Right lobe of liver (tissue), 6 donors: Measurements from ENCODE around the gene ATOH8. TPM values are rescaled to one million over a fixed set of nuclear protein-coding genes. Genes with fewer than 3 reads are reported as not detected.

ENCODE experiments used
- ATAC-seq, 4 donors: fragments of 200-7000 bp; cut with Tn5 transposase; one replicate each; pipeline ENCODE4 v1.9.1; 2020; ENCODE audit warnings: mild to moderate bottlenecking in 4 of 4, moderate library complexity in 4 of 4
- DNase-seq, 3 donors: peaks; one replicate each; pipeline ENCODE4 v3.0.0-alpha.2; 2020
- H3K27ac ChIP-seq, 3 donors: fragments of 200-600 bp; one replicate each; pipeline ENCODE4 v1.8.0; 2022
- H3K27me3 ChIP-seq, 2 donors: fragments of 200-600 bp; one replicate each; pipeline ENCODE4 v1.8.0; 2022
- H3K36me3 ChIP-seq, 4 donors: fragments of 200-600 bp; sonication (generic) in 1 of 4; one replicate each; pipeline versions ENCODE4 v1.5.1 to v1.8.0; 2017 to 2022; ENCODE audit warnings: control low read depth in 1 of 4
- H3K4me1 ChIP-seq, 4 donors: fragments of 200-600 bp; sonication (generic) in 1 of 4; one replicate each; pipeline versions ENCODE4 v1.5.1 to v1.8.0; 2017 to 2022; ENCODE audit warnings: control low read depth in 1 of 4
- H3K4me3 ChIP-seq, 3 donors: fragments of 200-600 bp; one replicate each; pipeline ENCODE4 v1.8.0; 2022
- H3K9me3 ChIP-seq, 4 donors: fragments of 200-600 bp; sonication (generic) in 1 of 4; one replicate each; pipeline versions ENCODE4 v1.5.1 to v1.8.0; 2017 to 2022; ENCODE audit warnings: control low read depth in 1 of 4
- CTCF ChIP-seq, 4 donors: fragments of 200-600 bp in 3 of 4; fragments of 450-650 bp in 1 of 4; IDR thresholded peaks; one replicate each; pipeline versions ENCODE4 v1.5.1 to v1.8.0; 2016 to 2022; ENCODE audit warnings: antibody characterized with exemption in 4 of 4, mild to moderate bottlenecking in 2 of 4
- POLR2A ChIP-seq: fragments of 450-650 bp; IDR thresholded peaks from one replicate; pipeline ENCODE4 v1.6.1; 2017; ENCODE audit warnings: antibody characterized with exemption, mild to moderate bottlenecking
- WGBS: methylation state at CpG from one replicate; pipeline ENCODE4 v1.1.6; 2018; ENCODE audit warnings: low coverage, low lambda C conversion rate; ENCODE audit not compliant: insufficient coverage; ENCODE audit errors: missing lambda C conversion rate; 5-methylcytosine and 5-hydroxymethylcytosine counted together
- intact Hi-C, 2 donors: fragments of 100-400 bp; cut with DNase I; formaldehyde crosslinking; loops; one replicate each; pipeline versions ENCODE4 v1.11.2 to v1.14.1; 2022
- total RNA-seq, 6 experiments: library from RNA; depleted of rRNA in 2 of 6; stranded (reverse); fragments of >200 nt in 2 of 6; fragmentation: NEBNext Ultra II Directional in 3 of 6; extraction: Animal tissue kit (Norgen Biotek cat#: 25700) in 3 of 6; gene quantifications; one replicate each; pipeline versions ENCODE4 v1.1.0 to v1.2.4, GENCODE V29; 2016 to 2023
- donor health status: DM: no; HTN: yes; CAD: no.
- donor health status: DM: no; HTN: no; CAD: no.
- donor health status: DM: no; HTN: no; CAD: no.
- donor health status: DM: no; HTN: yes; CAD: no.
- donor health status: DM: no; HTN: yes; CAD: no.

The ATOH8 gene
- total RNA-seq, 6 experiments from 2014 or later: 5.3 to 78.0 (median 46.2) TPM

GRCh38 chr2:85797921-85798320 lies 44.1 kb downstream of the ATOH8 start:
- no peak for TF ChIP-seq POLR2A
- peak; percentile 56 to 63 (median 58) for TF ChIP-seq CTCF (IDR thresholded peaks at IDR 0.05)
- Histone ChIP-seq H3K9me3 (no peaks in the 10 kb centered on the region), H3K4me3 (no peak overlapping the region), H3K36me3 (no peaks in the 10 kb centered on the region), H3K27me3 (no peaks in the 10 kb centered on the region), H3K4me1 (peaks cover 0 to 65% (median 30%) of the 10 kb centered on the region in 4 donors), H3K27ac (peak overlapping the region in 2 of 3 donors; percentile 7 to 81)
- ATAC-seq (peak in 3 of 4 donors; percentile 18 to 31 (median 25)), DNase-seq (peak in 1 of 3 donors; percentile 56)
- intact Hi-C loops: loop anchor here in 1 of 2 donors (2.0 kb wide), 1 partner anchor 25 kb away; no protein-coding TSS in a partner anchor
- WGBS: 52% methylated on average over 6 of the region's 6 CpGs

GRCh38 chr2:85799215-85799956 lies 45.6 kb downstream of the ATOH8 start:
- no peak overlapping the region for H3K4me3 ChIP-seq
- TF ChIP-seq POLR2A: peak; percentile 76
- TF ChIP-seq CTCF (IDR thresholded peaks at IDR 0.05): no peak
- DNase-seq: peak; percentile 93 to 98 (median 97)
- intact Hi-C loops: loop anchor here in 1 of 2 donors (2.0 kb wide), 1 partner anchor 27 kb away; no protein-coding TSS in a partner anchor
- H3K27ac ChIP-seq: peak overlapping the region; percentile 73 to 81 (median 77)
- no peaks in the 10 kb centered on the region for H3K36me3 ChIP-seq
- peak; percentile 86 to 90 (median 90) for ATAC-seq
- H3K9me3 ChIP-seq: no peaks in the 10 kb centered on the region
- peaks cover 0 to 51% (median 25%) of the 10 kb centered on the region in 4 donors for H3K4me1 ChIP-seq
- H3K27me3 ChIP-seq: no peaks in the 10 kb centered on the region
- 36% methylated on average over 10 of the region's 11 CpGs for WGBS

- WGBS: 58% methylated on average over 2 of the region's 3 CpGs
- H3K27ac ChIP-seq: peak overlapping the region in 1 of 3 donors; percentile 81
- H3K4me3 ChIP-seq: no peak overlapping the region
- no peaks in the 10 kb centered on the region for H3K27me3 ChIP-seq
- no peak for TF ChIP-seq CTCF (IDR thresholded peaks at IDR 0.05)
- TF ChIP-seq POLR2A: no peak
- no peaks in the 10 kb centered on the region for H3K36me3 ChIP-seq
- H3K9me3 ChIP-seq: no peaks in the 10 kb centered on the region
- ATAC-seq: no peak
- intact Hi-C loops: no loop called here
- peak in 1 of 3 donors; percentile 36 for DNase-seq
- peaks cover 0 to 50% (median 20%) of the 10 kb centered on the region in 4 donors for H3K4me1 ChIP-seq
Measured at GRCh38 chr2:85800586-85800985, 46.8 kb downstream of the ATOH8 start.

GRCh38 chr2:85801871-85802270 lies 48.1 kb downstream of the ATOH8 start:
- intact Hi-C loops: no loop called here
- ATAC-seq (no peak), DNase-seq (peak in 1 of 3 donors; percentile 21)
- Histone ChIP-seq H3K4me1 (peaks cover 0 to 53% (median 19%) of the 10 kb centered on the region in 4 donors), H3K4me3 (no peak overlapping the region), H3K27ac (no peak overlapping the region), H3K9me3 (no peaks in the 10 kb centered on the region), H3K36me3 (no peaks in the 10 kb centered on the region), H3K27me3 (no peaks in the 10 kb centered on the region)
- no peak for TF ChIP-seq CTCF (IDR thresholded peaks at IDR 0.05)
- TF ChIP-seq POLR2A: no peak
- WGBS: 94% methylated on average over 3 of the region's 5 CpGs
